Measurements from ENCODE around the gene ADARB2.
"Not testable (repeated sequence)": the region's sequence is repeated elsewhere in the genome, so short reads cannot be mapped to it uniquely, and the experiment has no call there.

The ADARB2 gene

GRCh38 chr10:1553951-1554350 is 183.4 kb downstream of the ADARB2 start:
- FAIRE-seq (no peak), DNase-seq (ENCODE audit: insufficient read length, low spot score) (no peak)

GRCh38 chr10:1552881-1553670 is 184.2 kb downstream of the ADARB2 start:
- DNase-seq (ENCODE audit: insufficient read length, low spot score) (no peak), FAIRE-seq (no peak)

- no peak for FAIRE-seq
- no peak for DNase-seq (ENCODE audit: insufficient read length, low spot score)
Observed at GRCh38 chr10:1552406-1552805, 184.9 kb downstream of the ADARB2 start.

- no peak for FAIRE-seq
- no peak for DNase-seq (ENCODE audit: insufficient read length, low spot score)
Observed at GRCh38 chr10:1551636-1552338, 185.5 kb downstream of the ADARB2 start.

DNA sequence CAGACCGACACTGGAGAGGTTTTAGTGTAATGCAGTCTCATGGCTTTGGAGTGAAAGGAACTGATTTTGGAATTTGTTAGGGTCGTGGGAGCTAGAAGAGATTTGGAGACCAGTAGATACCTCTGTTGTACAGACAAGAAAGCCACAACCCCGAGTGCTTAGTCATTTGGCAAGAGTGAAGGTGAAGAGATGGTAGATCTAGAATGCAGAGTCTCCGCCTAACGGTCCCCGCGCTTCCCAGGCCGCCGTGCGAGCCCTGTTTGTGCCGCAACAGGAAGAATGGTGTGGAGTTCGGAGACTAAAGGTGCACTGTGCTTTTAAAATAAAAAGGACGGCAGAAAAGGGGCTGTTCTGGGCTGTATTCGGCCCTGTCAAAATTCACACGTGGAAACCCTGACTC is 186.7 kb downstream of the ADARB2 start:
- FAIRE-seq: no peak
- no peak for DNase-seq (ENCODE audit: insufficient read length, low spot score)

DNA sequence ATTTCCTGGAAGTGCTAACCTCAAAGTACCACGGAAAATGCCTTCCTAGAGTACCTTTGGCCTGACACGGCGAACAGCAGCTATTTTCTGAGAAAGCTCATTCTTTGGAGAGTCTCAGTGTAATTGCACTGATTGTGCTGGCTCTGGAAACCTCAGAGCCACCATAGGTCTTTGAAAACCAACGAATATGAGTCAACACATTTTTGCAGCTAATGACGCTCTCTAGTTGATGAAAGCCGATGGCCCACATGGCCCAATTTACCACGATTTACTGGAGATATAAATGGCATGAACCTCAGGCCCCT is 187.1 kb downstream of the ADARB2 start:
- DNase-seq (ENCODE audit: insufficient read length, low spot score) (no peak), FAIRE-seq (no peak)

GRCh38 chr10:1549591-1550290 is 187.6 kb downstream of the ADARB2 start:
- DNase-seq (ENCODE audit: insufficient read length, low spot score): no peak

GRCh38 chr10:1548596-1548995 is 188.7 kb downstream of the ADARB2 start:
- FAIRE-seq: no peak
- no peak for DNase-seq (ENCODE audit: insufficient read length, low spot score)

More at GRCh38 chr10:1549591-1550290, 187.6 kb downstream of the ADARB2 start:
- FAIRE-seq: no peak

DNA sequence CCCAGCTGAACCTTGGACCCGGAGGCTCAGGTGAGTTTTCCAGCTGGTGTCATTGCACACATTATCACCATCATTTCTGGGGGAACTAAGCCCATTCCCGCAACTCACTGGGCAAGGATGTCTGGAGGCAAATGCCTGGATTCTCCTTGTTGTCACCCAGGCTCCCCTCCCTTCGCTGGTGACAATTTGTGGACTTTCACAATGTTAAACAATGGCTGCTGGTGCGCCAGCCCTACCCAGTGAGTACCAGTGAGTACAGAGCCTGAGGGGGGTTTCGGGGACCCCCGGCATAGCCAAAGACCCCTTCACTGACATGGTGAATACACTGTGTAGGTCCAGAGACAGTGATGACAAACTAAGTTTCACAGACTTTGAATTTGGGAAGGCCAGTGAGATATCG is 189.2 kb downstream of the ADARB2 start:
- DNase-seq (ENCODE audit: insufficient read length, low spot score): no peak
- FAIRE-seq: no peak

GRCh38 chr10:1546431-1547110 is 190.8 kb downstream of the ADARB2 start:
- DNase-seq (ENCODE audit: insufficient read length, low spot score): no peak
- FAIRE-seq: no peak

GRCh38 chr10:1545524-1545923 is 191.8 kb downstream of the ADARB2 start:
- FAIRE-seq (no peak), DNase-seq (ENCODE audit: insufficient read length, low spot score) (no peak)

- DNase-seq (ENCODE audit: insufficient read length, low spot score) (no peak), FAIRE-seq (no peak)
Observed at GRCh38 chr10:1544929-1545328, 192.4 kb downstream of the ADARB2 start.

DNA sequence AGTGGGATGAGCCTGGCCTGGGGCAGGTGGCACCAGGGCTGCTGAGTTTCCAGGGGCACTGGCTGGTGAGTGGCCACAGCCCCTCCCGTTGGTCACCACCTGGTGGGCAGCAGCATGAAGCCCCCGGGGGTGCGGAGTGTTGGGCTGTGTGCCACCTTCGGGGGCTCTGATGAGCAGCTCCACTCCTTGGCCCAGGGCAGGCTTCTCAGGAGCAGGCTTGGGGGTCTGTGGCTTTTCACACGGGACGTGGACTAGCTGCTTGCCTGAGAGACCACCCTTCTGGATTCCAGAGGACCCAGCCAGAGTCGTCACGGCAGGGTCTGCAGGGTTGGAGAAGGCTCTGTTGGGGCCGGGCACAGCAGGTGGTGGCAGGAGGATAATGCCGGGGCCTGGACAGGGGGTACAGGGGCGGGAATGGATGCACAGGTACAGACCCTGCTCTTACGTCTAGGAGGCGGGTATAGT is 193.1 kb downstream of the ADARB2 start:
- FAIRE-seq: no peak
- DNase-seq (ENCODE audit: insufficient read length, low spot score): no peak

DNA sequence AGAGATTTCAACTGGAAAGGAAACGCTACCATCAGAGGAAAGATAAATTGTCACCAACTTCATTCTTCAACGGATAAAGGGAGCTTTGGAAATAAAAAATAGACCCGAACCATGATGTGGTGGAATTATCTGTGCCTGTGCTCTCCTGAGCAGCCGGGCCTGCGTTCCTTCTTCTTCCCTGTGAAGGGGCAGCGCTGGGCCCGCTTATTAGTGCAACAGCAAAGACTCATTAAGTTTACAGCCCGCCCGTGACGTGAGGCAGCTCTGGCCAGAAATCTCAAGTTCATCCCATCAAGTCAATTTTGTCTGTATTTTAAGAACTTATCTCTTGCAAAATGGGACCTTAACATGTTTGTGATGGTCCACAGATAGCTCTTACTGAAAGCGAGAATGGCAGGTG is 193.7 kb downstream of the ADARB2 start:
- DNase-seq (ENCODE audit: insufficient read length, low spot score) (no peak), FAIRE-seq (no peak)

GRCh38 chr10:1542941-1543340 is 194.4 kb downstream of the ADARB2 start:
- no peak for FAIRE-seq
- DNase-seq (ENCODE audit: insufficient read length, low spot score): no peak

DNA sequence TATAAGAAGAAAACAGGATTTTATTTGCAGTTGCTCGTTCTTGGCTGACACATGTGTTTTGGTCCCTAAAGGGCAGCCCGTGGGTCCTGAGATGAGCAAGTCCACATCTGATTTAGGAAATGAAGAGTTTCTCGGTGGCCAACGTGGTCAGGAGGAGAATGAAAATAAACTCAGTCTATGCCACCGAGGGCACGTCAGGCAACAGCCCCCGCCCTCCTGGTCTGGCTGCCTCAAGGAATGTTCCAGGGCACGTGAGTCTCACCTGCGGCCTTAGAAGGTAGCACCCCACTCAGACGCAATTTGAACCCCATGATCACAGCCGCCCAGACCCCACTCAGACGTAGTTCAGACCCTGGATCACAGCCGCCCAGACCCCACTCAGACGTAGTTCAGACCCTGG is 197.2 kb downstream of the ADARB2 start:
- FAIRE-seq: no peak
- DNase-seq (ENCODE audit: insufficient read length, low spot score): no peak

GRCh38 chr10:1539216-1539615 is 198.1 kb downstream of the ADARB2 start:
- no peak for FAIRE-seq

GRCh38 chr10:1538531-1539061 is 198.7 kb downstream of the ADARB2 start:
- FAIRE-seq (no peak), DNase-seq (ENCODE audit: insufficient read length, low spot score) (no peak)

More at GRCh38 chr10:1539216-1539615, 198.1 kb downstream of the ADARB2 start:
- no peak for DNase-seq (ENCODE audit: insufficient read length, low spot score)

DNA sequence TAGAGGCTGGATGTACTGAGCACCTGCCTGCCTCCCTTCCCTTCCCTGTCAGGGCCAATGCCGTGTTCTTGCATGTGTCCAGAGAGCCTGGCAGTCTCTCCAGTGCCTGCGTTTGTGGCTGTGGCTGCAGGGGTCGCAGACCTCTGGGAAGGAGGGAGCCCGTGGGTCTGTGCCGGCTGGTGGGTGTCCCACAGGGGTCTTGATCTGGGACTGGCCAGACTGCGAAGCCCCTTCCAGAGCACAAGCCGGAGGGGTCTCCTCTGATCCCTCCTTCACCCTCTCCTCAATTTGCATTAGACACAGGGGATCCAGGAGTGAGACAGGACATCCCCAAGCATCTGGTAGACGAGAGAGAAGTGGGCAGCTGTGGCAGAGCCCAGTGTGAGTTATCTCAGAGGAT is 199.2 kb downstream of the ADARB2 start:
- no peak for FAIRE-seq

GRCh38 chr10:1537449-1537848 is 199.9 kb downstream of the ADARB2 start:
- DNase-seq (ENCODE audit: insufficient read length, low spot score); FAIRE-seq: not testable (repeated sequence)

More for the DNA sequence above, 199.2 kb downstream of the ADARB2 start:
- no peak for DNase-seq (ENCODE audit: insufficient read length, low spot score)

GRCh38 chr10:1536341-1536740 is 201.0 kb downstream of the ADARB2 start:
- FAIRE-seq: no peak
- no peak for DNase-seq (ENCODE audit: insufficient read length, low spot score)
